22Rv1 (cell line): Measurements from ENCODE around the gene CXorf38.

Experiments used
- ZFX ChIP-seq: fragments of 450-650 bp; IDR thresholded peaks from 2 replicates; pipeline ENCODE4 v1.6.1; 2017; ENCODE audit warnings: antibody characterized with exemption, borderline replicate concordance
- TF ChIP-seq, protein P1 (sequence below): fragments of 450-650 bp; IDR thresholded peaks from 2 replicates; pipeline ENCODE4 v1.5.1; 2017; ENCODE audit warnings: mild to moderate bottlenecking

GRCh38 chrX:40578039-40578695 lies 69.2 kb downstream of the CXorf38 start:
- TF ChIP-seq, protein P1, sequence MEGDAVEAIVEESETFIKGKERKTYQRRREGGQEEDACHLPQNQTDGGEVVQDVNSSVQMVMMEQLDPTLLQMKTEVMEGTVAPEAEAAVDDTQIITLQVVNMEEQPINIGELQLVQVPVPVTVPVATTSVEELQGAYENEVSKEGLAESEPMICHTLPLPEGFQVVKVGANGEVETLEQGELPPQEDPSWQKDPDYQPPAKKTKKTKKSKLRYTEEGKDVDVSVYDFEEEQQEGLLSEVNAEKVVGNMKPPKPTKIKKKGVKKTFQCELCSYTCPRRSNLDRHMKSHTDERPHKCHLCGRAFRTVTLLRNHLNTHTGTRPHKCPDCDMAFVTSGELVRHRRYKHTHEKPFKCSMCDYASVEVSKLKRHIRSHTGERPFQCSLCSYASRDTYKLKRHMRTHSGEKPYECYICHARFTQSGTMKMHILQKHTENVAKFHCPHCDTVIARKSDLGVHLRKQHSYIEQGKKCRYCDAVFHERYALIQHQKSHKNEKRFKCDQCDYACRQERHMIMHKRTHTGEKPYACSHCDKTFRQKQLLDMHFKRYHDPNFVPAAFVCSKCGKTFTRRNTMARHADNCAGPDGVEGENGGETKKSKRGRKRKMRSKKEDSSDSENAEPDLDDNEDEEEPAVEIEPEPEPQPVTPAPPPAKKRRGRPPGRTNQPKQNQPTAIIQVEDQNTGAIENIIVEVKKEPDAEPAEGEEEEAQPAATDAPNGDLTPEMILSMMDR: no peak
- no peak for TF ChIP-seq ZFX
